ENCODE measurements around the gene WEE1.

GRCh38 chr11:9590717-9591116, 17.2 kb downstream of the WEE1 start:
- no peak for TF ChIP-seq POLR2AphosphoS5 (IDR thresholded peaks at IDR 0.05; ENCODE audit: low read depth, low read length)
- no peak for TF ChIP-seq TAF1 (IDR thresholded peaks at IDR 0.05; ENCODE audit: borderline replicate concordance, insufficient read depth, low read length)
